HG03139 (cell line): ENCODE data around the gene PTTG1IP2.

Experiments
- ATAC-seq: cut with Tn5 transposase; IDR thresholded peaks from one replicate; pipeline ENCODE4 v1.9.1; 2021; ENCODE audit not compliant: unreplicated experiment

PTTG1IP2 gene

GRCh38 chr7:90552521-90552920, 83.1 kb downstream of the PTTG1IP2 start:
- no peak for ATAC-seq

GRCh38 chr7:90560730-90561129, 91.3 kb downstream of the PTTG1IP2 start:
- no peak for ATAC-seq
